IPS-18c (cell line): Measurements from ENCODE around the gene PAN3.

Source experiments
- H3K4me3 ChIP-seq: 2 replicates; pipeline ENCODE4 v1.7.0; 2013; ENCODE audit warnings: low read depth, mild to moderate bottlenecking, low read length, moderate library complexity; ENCODE audit not compliant: insufficient read depth
- H3K9me3 ChIP-seq: one replicate; pipeline ENCODE4 v1.6.1; 2013; ENCODE audit warnings: mild to moderate bottlenecking, low read length, moderate library complexity; ENCODE audit not compliant: control insufficient read depth, insufficient read depth

Gene PAN3

DNA sequence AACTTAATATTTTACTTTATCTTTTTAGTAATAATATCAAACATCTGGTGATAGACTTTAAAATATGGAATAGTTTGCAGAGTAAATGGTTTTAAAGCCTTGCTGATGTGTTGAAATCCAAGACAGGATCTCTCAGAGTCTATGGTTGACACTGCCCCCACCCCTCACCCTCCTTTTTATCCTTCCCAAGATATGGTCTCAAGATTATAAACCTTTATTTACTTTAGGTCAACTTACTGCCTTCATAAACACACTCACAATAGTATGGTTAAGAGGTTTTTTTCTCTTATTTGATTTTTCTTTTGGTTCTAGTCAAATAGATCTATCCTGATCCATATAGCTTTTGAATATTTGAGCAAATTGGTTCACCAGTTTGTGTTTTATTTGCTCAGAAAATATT, 39.0 kb downstream of the PAN3 start:
- H3K4me3 ChIP-seq = no peak overlapping the region
- no peaks in the 10 kb centered on the region for H3K9me3 ChIP-seq

GRCh38 chr13:28177877-28178276, 39.5 kb downstream of the PAN3 start:
- Histone ChIP-seq H3K9me3 (no peaks in the 10 kb centered on the region), H3K4me3 (no peak overlapping the region)

GRCh38 chr13:28179974-28180373, 41.6 kb downstream of the PAN3 start:
- Histone ChIP-seq H3K9me3 (no peaks in the 10 kb centered on the region), H3K4me3 (no peak overlapping the region)

GRCh38 chr13:28181413-28181812, 43.1 kb downstream of the PAN3 start:
- H3K9me3 ChIP-seq = no peaks in the 10 kb centered on the region
- no peak overlapping the region for H3K4me3 ChIP-seq

- Histone ChIP-seq H3K4me3 (no peak overlapping the region), H3K9me3 (no peaks in the 10 kb centered on the region)
Observed at GRCh38 chr13:28185256-28185655, 46.9 kb downstream of the PAN3 start.

GRCh38 chr13:28199089-28199488, 60.7 kb downstream of the PAN3 start:
- H3K9me3 ChIP-seq = no peaks in the 10 kb centered on the region

DNA sequence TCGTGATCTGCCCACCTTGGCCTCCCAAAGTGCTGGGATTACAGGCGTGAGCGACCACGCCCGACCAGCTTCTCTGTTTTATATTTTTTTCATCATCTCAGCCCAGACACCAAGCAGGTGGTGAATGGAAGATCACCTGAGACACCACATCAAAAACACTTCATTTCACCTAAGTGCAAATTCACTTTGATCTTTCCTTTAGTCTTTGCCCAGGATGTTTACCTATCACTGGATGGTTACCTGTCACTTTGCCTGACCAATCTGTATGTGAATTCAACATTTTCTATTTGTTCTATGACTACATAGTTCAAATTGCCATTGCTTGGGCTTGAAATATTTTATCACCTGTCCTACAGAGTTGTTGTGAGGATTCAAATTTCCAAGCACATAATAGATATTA, 65.7 kb downstream of the PAN3 start:
- Histone ChIP-seq H3K9me3 (no peaks in the 10 kb centered on the region), H3K4me3 (no peak overlapping the region)

More at GRCh38 chr13:28199089-28199488, 60.7 kb downstream of the PAN3 start:
- no peak overlapping the region for H3K4me3 ChIP-seq

DNA sequence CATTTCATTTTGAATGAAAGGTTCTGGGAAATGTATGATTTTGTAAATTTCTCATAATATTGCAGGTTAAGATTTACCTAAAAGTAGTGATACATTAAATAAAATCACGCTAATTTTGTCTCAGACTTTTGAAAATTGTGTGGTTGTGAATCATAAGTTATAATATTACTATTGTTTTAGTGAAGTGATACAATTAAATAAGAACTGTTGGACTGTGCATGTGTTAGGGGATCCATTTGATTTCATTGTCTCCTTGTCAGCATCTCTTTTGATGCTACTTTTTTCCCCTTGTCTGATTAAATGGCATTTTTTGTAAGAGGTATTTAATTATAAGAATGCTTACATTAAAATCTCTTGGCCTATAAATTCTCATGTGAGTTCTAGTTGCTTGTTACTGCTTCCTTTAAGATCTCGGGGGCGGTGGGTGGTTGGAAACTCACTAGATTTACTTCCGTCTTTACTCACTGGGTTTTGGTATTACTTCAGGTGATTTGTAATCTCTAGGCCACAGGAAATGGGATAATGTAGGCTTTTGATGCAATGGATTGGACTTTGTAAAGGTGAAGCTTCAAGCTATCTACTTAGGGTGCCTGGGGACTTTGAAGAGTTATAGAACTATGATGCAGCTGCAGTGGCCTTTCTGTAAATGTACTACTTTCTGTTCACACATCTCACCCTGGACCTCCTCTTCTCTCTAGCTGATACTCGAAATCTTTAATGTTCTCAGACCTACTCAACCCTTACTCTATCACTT, 66.5 kb downstream of the PAN3 start:
- no peaks in the 10 kb centered on the region for H3K9me3 ChIP-seq
- H3K4me3 ChIP-seq = no peak overlapping the region

- no peaks in the 10 kb centered on the region for H3K9me3 ChIP-seq
- no peak overlapping the region for H3K4me3 ChIP-seq
Observed at GRCh38 chr13:28218679-28219078, 80.3 kb downstream of the PAN3 start.

GRCh38 chr13:28219408-28220099, 81.2 kb downstream of the PAN3 start:
- H3K4me3 ChIP-seq = no peak overlapping the region

DNA sequence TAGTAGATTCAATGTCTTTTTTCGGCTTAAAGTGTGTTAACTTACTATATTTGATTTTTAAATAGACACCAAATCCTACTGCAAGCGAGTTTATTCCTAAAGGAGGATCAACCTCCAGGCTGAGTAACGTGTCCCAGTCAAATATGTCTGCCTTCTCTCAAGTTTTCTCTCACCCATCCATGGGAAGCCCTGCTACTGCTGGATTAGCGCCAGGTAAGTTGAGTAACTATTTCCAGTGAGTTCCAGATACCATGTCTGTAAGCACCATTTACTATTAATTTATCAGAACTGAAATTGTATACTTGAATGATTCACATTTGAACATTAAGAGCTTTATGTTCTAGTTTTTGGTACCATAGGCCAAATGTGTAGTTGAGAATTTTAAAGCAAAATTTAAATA, 81.8 kb downstream of the PAN3 start:
- H3K9me3 ChIP-seq = no peaks in the 10 kb centered on the region
- no peak overlapping the region for H3K4me3 ChIP-seq

More at GRCh38 chr13:28219408-28220099, 81.2 kb downstream of the PAN3 start:
- no peaks in the 10 kb centered on the region for H3K9me3 ChIP-seq

DNA sequence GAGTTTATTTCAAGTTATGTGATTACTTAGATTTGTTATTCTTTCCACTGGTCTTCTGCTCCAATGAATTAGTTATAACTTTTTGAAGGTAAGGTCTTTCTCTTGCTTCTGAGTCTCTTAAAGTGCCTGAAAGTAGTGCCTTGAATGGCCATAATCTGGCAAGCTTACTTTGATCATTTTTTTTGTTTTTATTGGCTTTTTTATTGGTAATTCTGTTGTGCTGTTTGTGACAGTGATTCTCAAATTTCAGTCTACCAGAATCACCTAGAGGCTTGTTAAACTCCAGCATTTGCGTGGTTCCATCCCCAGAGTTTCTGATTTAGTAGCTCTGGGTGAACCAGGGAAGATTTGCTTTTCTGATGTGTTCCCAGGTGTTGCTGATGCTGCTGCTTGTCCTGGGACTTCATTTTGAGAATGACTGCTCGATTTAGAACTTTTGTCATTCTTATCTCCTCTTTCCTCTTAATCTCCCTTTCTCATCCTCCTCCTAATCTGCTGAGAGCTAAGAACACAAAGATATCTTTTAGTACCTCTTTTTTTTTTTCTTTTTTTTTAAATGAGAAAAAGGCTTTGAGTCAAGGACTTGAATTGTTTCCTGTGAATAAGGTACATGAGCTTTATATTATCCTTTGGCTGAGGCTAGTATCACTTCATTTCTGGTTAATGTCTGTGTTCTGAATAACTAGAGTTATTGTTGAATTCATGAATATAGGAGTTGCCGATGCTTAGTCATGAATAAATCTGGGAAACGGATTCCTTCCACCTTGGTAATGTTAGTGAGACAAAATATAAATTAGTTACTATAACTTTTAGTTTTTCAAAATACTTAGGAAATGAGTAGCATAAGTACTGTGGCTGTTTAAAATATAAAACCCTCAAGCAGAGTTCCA, 91.4 kb downstream of the PAN3 start:
- Histone ChIP-seq H3K9me3 (no peaks in the 10 kb centered on the region), H3K4me3 (no peak overlapping the region)

DNA sequence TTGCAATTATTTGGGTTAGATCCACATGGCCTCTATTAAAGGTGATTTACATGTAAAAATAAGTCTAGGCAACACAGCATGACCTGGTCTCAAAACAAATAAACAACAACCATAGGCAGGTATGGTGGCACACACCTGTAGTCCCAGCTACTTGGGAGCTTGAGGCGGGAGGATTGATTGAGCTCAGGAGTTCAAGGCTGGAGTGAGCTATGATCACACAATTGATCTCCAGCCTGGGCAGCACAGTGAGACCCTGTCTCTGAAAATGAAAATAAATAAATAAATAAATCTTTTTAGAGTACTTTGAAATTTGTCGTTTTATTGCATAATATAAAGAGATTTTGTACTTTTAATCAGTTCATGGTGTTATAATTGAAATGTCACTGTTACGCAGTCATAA, 93.3 kb downstream of the PAN3 start:
- Histone ChIP-seq H3K4me3 (no peak overlapping the region), H3K9me3 (no peaks in the 10 kb centered on the region)

GRCh38 chr13:28237944-28238343, 99.6 kb downstream of the PAN3 start:
- H3K9me3 ChIP-seq = no peaks in the 10 kb centered on the region

DNA sequence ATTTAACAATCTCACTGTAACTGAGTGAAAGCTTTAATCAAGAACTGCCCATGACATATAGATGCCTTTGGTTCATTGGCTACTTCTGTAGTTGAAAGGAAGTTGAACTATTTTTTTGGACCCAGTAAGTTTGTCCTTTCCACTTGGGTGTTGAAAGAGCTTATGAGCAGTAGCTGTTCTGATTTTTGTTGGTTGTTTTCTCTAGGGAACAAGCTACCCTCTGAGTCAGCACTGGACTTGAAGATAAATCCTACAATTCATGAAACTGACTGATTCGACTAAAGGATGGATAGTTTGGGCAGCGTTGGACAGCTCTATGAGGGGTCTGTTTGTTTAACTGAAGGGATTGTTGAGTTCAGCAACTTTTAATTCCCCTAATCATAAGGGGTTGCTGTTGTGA, 101.0 kb downstream of the PAN3 start:
- no peak overlapping the region for H3K4me3 ChIP-seq
- H3K9me3 ChIP-seq = no peaks in the 10 kb centered on the region

More at GRCh38 chr13:28237944-28238343, 99.6 kb downstream of the PAN3 start:
- no peak overlapping the region for H3K4me3 ChIP-seq

DNA sequence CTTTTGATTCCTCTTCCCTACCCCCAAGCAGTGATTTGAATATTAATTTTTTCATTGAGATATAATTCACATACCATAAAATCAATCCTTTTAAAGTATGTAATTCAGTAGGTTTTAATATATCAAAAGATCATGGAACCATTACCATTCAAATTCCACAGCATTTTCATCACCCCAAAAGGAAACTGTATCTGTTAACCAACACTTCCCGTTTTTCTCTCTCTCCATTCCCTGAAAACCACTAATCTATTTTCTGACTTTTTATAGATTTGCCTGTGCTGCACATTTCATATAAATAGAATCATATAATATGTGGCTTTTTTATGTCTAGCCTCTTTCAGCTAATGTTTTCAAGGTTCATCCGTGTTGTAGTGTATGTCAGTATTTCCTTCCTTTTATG, 107.1 kb downstream of the PAN3 start:
- Histone ChIP-seq H3K4me3 (no peak overlapping the region), H3K9me3 (no peaks in the 10 kb centered on the region)

GRCh38 chr13:28246891-28247290, 108.5 kb downstream of the PAN3 start:
- H3K4me3 ChIP-seq = no peak overlapping the region
- no peaks in the 10 kb centered on the region for H3K9me3 ChIP-seq

DNA sequence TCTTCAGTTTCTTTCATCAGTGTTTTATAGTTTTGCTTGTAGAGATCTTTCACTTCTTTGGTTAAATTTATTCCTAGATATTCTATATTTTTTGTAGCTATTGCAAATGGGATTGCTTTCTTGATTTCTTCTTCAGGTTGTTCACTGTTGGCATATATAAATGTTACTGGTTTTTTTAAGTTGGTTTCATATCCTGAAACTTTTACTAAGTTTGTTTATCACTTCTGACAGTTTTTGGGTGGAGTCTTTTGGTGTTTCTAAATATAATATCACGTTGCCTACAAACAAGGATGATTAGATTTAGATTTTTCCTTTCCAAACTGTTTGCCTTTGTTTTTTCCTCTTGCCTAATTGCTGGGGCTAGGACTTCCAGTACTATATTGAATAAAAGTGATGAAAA, 109.7 kb downstream of the PAN3 start:
- Histone ChIP-seq H3K9me3 (no peaks in the 10 kb centered on the region), H3K4me3 (no peak overlapping the region)
